Brain pericyte (primary cell): ENCODE results near the gene MRPS31.

Experiments used
- DNase-seq: peaks from one replicate; pipeline ENCODE4 v3.0.0-alpha.2; 2012; ENCODE audit warnings: low read depth, low spot score

The MRPS31 gene

DNA sequence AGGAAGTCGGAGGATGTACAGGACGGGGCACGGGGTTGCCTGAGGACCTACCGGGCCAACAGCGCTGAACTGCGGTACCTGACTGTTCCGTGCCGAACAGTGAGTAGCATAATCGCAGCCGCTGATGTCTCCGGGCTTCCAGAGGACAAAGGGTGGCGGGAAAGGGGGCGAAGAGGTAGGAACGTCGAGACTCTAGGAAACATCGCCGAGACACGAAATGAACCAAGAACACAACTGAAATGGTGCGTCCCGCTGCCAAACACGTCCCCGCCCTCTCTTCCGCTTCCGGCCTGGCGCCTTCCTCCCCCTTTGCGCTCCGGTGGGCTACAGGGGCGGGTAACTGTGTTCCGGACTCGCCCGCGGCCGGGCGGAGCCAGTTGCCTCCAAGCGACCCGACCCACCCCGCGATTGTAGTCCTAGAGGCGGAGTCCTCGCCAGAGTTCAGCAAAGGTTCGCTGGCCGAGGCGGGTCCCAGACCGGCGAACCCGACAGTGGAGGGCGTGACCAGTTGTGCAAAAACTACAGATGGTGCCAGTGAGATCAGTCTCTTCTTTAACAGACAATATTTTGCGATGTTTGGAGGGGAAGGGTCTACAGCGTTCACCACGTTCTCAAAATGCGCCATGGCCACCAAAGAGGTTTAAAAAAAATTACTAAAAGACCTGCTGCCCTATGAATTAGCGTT, at the start of gene MRPS31:
TSS of gene MRPS31 (minus strand) at position 257 of the 685 bp plus-strand sequence. CDS start at position 203, 54 bp downstream.
- peak; percentile 81 for DNase-seq

- DNase-seq, result no peak
Measured at GRCh38 chr13:40819797-40820315, 48.9 kb upstream of the MRPS31 start.

DNA sequence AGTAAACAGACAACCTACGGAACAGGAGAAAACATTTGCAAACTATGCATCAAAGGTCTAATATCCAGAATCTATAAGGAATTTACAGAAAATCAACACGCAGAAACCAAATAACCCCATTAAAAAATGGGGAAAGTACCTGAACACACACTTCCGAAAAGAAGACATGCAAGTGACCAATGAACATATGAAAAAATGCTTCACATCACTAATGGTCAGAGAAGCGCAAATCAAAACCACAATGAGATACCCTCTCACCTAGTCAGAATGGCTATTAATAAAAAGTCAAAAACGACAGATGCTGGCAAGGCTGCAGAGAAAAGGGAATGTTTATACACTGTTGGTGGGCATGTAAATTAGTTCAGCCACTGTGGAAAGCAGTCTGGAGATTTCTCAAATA, 47.9 kb upstream of the MRPS31 start:
- DNase-seq, result no peak

- no peak for DNase-seq
Measured at GRCh38 chr13:40814803-40815202, 43.8 kb upstream of the MRPS31 start.

DNA sequence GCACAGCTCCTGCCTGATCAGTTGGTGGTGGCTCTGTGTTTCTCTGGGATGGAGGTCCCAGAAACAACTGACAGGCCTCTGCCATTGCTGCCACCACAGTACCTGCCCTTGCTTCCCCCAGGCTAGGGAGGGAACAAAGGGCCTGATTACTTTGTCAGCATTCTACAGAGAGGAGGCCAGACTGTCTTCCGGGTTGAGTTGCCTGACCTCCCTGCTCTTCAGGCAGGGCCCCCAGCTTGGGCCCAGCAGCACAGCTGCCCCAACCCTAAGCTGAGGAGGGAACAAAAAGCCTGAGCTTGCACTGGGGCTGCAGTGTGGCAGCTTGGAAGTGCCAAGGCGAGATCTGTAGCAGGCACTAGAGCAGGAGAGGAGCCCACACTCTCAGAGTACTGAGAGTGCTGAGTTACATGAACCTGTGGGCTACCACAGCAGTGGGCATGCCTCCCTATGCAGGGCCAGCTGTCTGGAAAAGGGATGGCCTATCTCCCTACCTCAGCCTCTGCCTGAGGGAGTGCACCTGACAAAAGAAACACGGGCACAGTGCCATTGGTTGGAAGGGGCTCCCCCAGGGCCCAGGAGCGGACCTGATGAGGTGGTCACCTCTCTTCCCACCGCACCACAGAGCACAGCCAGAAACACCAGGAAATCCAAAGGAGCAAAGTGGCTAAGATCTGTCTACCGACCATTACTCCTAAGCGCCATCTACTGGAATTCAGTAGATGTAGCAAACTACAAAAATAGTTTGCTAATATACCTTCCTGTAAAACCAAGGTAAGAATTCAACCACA, 42.9 kb upstream of the MRPS31 start:
- DNase-seq, result no peak

GRCh38 chr13:40812724-40813445, 41.9 kb upstream of the MRPS31 start:
- no peak for DNase-seq

DNA sequence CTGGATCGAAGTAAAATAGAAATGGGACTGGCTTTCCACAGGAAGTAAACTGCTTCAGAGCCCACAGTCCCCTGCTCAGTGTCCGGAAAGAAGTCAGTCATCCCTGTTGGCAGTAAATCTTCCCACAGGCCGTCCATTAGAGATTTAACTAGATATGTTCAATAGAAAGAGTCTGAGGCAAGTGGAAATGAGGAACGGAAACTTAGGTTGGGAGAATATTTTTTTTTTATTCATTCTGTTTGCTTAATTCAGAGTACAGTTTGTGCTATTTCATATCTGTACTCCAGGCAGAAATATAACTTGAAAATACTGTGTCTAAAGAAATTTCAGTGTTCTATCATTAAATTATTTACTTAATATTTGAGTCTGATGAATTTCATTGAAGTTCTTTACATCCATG, 41.1 kb upstream of the MRPS31 start:
- DNase-seq, result no peak

- DNase-seq, result no peak
Measured at GRCh38 chr13:40809471-40809870, 38.5 kb upstream of the MRPS31 start.

DNA sequence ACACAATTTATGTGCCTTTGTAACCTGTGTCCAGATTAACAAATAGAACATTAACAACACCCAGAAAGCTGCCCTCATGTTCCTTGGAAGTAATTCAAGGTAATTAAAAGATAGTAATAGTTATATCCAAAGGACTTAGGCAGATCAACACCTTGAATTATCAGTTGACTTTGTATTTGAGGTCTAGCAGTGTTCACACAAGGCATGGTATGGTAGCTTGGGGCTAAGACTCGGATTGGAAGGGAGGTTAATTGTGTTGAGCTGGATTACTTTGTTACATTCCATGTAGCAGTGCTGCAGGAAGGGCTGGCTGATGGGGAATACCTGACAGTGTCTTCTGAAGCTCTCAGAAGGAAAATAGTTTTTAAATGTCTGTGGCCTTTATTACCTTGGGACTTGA, 35.3 kb upstream of the MRPS31 start:
- DNase-seq, result no peak

DNA sequence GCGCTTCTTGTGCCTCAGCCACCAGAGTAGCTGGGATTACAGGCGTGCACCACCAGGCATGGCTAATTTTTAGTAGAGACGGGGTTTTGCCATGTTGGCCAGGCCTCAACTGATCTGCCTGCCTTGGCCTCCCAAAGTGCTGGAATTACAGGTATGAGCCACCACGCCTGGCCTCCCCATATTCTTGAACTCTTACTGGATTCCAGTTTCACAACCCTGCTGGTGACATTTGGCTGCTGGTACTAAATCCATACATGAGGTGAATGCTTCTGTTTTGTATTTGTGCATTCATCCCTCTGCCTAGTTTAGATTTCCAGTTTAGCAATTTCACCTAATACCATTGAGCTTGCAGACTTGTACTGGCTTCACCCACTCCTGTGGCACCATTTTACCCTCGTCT, 32.3 kb upstream of the MRPS31 start:
- no peak for DNase-seq

DNA sequence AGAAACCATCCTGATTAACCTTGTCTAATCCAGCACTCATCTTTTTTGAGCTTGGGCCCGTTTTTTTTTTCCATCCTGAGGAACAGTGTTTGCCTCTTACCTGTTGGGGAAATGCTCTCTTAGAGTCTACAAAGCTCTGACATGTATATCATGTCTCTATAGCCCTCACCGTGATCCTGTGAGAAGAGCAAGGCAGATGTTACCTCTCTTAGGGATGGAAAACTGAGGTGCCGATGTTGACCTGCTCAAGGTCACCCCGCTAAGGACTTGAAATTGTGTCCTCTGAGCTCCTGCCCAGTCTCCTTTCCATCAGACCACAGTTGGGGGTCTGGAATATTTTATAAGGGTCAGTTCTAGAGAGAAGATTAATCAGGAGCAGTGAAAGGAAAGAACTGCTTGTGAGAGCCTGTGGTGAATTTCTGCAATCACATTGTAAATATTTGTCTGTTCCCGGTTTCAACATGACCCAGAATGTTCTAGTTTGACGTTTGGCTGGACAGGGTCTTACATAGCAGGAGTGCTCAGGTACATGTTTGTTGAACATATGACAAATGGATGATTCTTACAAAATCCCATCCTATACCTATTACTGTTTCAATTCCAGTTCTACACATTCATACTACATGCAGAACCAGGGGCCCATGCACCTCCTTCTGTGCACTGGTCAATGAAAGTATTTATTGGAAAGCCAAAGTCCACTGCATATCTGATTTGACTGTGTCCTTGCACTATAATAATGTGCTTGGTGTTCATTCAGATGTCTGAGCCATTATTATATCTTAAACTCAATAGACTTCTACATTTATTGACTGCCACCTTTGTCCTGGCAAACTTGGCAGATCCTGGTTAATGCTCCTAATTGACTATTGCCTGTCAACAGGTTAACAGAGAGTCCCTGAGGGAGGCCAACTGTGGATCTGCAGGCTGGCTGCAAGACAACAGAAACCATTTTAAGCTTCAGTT, 30.5 kb upstream of the MRPS31 start:
- DNase-seq, result no peak

GRCh38 chr13:40800559-40800958, 29.6 kb upstream of the MRPS31 start:
- DNase-seq, result no peak

- DNase-seq, result no peak
Measured at GRCh38 chr13:40799508-40799907, 28.5 kb upstream of the MRPS31 start.

DNA sequence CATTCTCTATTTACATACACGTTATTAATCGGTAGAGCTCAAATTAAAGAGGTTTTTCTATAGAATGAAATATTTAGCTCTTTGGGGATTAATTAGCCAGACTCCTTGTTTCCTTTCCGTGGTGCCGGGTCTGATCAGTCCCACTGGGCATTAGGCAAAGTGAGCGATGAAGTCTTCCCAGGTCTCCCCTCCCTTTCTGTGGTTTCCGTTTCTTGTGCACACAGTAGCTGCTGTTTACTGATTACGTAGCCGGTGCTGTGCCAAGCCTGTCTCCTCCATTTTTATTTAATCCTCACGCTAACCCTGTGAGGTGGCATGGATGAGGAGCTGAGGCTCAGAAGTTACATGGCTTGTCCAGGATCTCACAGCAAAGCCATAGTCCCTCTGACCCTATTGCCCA, 27.4 kb upstream of the MRPS31 start:
- DNase-seq, result no peak

DNA sequence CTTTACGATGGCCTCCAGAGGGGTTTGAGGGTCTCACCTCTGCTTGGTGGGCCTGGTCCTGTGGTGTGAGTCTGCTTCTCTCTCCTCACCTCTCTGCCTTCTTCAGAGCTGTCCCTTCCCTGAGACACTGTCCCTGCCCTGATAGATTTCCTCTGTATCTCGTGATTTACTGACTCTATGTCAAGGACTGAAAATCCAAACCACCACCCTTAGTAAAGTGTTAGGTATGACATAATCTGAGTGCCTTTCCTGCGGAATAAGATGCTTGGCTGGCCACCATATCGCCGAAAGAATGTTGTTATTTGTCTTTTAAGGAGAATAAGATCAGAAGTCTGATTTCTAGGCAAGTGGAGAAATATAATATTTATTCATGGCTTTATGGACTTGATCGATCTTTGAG, 25.7 kb upstream of the MRPS31 start:
- DNase-seq, result no peak

GRCh38 chr13:40794414-40795368, 23.7 kb upstream of the MRPS31 start:
- no peak for DNase-seq

GRCh38 chr13:40793339-40793738, 22.3 kb upstream of the MRPS31 start:
- DNase-seq, result no peak

GRCh38 chr13:40792284-40793051, 21.5 kb upstream of the MRPS31 start:
- DNase-seq, result no peak

DNA sequence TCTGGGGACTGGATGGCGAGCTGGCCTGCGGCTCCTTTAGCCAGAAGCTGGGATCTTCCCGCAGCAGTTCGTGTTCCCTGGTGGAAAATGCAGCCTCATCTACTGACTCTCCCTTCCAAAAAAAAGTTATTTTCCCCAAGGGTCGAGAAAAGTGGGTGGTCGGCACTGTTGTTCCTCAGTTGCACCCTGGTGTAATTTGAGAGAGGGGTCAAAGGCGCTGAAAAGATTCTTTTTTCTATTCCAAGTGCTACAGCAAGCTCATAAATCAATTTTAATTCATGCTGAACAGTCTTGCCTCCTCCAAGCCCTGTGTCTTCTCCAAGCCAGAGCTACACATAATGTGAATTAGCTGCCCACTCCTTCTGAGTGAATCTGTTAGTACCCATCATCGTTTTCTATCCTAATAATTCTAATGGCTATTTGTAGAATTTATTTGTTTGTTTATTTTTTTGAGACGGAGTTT, 19.2 kb upstream of the MRPS31 start:
- DNase-seq, result no peak
